B cell (primary cell): ENCODE measurements around the gene LYZL6. TPM values are rescaled to one million over a fixed set of nuclear protein-coding genes. Genes with fewer than 3 reads are reported as not detected.

Experiments
- ATAC-seq: fragments of 200-7000 bp; cut with Tn5 transposase; one replicate; pipeline ENCODE4 v1.10.0; 2021; ENCODE audit warnings: low read depth, mild to moderate bottlenecking, moderate number of reproducible peaks, moderate library complexity
- CTCF ChIA-PET: fragments of 350-600 bp; sonication (Branson Sonifier 250); formaldehyde crosslinking; loops from one replicate; lab custom pipeline; 2021; ENCODE audit warnings: antibody characterized with exemption, inconsistent platforms; lab: Charles Lee
- POLR2A ChIA-PET: fragments of 350-600 bp; sonication (Branson Sonifier 250); formaldehyde crosslinking; loops from one replicate; lab custom pipeline; 2021; ENCODE audit warnings: antibody characterized with exemption; lab: Charles Lee
- DNase-seq: peaks from one replicate; pipeline ENCODE4 v3.0.0; 2013
- H2AFZ ChIP-seq: 2 replicates; pipeline ENCODE4 v1.6.1; 2012; ENCODE audit warnings: mild to moderate bottlenecking, low read depth, low read length; ENCODE audit not compliant: insufficient read depth, poor library complexity, severe bottlenecking
- H3K27ac ChIP-seq, 2 donors: 1 replicate in 1 of 2; 2 replicates in 1 of 2; pipeline ENCODE4 v1.5.1; 2012 to 2013; ENCODE audit warnings: low read length in 2 of 2, mild to moderate bottlenecking in 2 of 2, moderate library complexity in 1 of 2
- H3K27me3 ChIP-seq, 4 experiments: fragments of 200-600 bp in 1 of 4; sonication (generic) in 1 of 4; replicated peaks in 1 of 4; 1 replicate in 2 of 4; 2 replicates in 2 of 4; pipeline versions ENCODE4 v1.6.1 to v1.7.0; 2013 to 2016; ENCODE audit warnings: low read length in 3 of 4, mild to moderate bottlenecking in 2 of 4, mixed read lengths in 1 of 4, moderate library complexity in 1 of 4; ENCODE audit not compliant: insufficient read depth in 4 of 4, control insufficient read depth in 3 of 4; ENCODE audit errors: control extremely low read depth in 1 of 4
- H3K36me3 ChIP-seq, 2 experiments: replicated peaks in 1 of 2; 1 replicate in 1 of 2; 2 replicates in 1 of 2; pipeline versions ENCODE4 v1.6.1 to v1.7.1; 2013; ENCODE audit warnings: low read length in 1 of 2; ENCODE audit not compliant: insufficient read depth in 2 of 2, control insufficient read depth in 1 of 2; ENCODE audit errors: control extremely low read depth in 1 of 2, extremely low read depth in 1 of 2
- H3K4me1 ChIP-seq, 2 donors: fragments of 200-600 bp in 1 of 2; sonication (generic) in 1 of 2; 1 replicate in 1 of 2; 2 replicates in 1 of 2; pipeline versions ENCODE4 v1.5.1 to v1.6.1; 2013 to 2017; ENCODE audit warnings: low read length in 2 of 2; ENCODE audit not compliant: control insufficient read depth in 2 of 2, insufficient read depth in 2 of 2
- H3K4me2 ChIP-seq: replicated peaks from 2 replicates; pipeline ENCODE3; 2012; ENCODE audit warnings: mild to moderate bottlenecking, low read depth, low read length; ENCODE audit not compliant: poor library complexity, severe bottlenecking
- H3K4me3 ChIP-seq, 5 experiments: fragments of 200-600 bp in 1 of 5; sonication (generic) in 1 of 5; 1 replicate in 3 of 5; 2 replicates in 2 of 5; pipeline versions ENCODE4 v1.5.1 to v1.7.0; 2011 to 2016; ENCODE audit warnings: low read length in 4 of 5, mild to moderate bottlenecking in 4 of 5, low read depth in 2 of 5, control low read depth in 1 of 5, moderate library complexity in 1 of 5; ENCODE audit not compliant: insufficient read depth in 1 of 5; ENCODE audit errors: control extremely low read depth in 1 of 5, extremely low read depth in 1 of 5
- H3K79me2 ChIP-seq: fragments of 200-600 bp; sonication (generic); one replicate; pipeline ENCODE4 v1.6.0; 2016; ENCODE audit warnings: low read length; ENCODE audit not compliant: control insufficient read depth, insufficient read depth
- H3K9ac ChIP-seq: fragments of 200-600 bp; sonication (generic); 2 replicates; pipeline ENCODE4 v1.6.1; 2017; ENCODE audit warnings: mild to moderate bottlenecking, low read length, moderate library complexity
- H3K9me3 ChIP-seq, 3 donors: one replicate each; pipeline versions ENCODE4 v1.6.1 to v1.7.1; 2013; ENCODE audit warnings: low read length in 2 of 3; ENCODE audit not compliant: control insufficient read depth in 2 of 3, insufficient read depth in 1 of 3; ENCODE audit errors: control extremely low read depth in 1 of 3
- H4K20me1 ChIP-seq: 2 replicates; pipeline ENCODE4 v1.6.0; 2012; ENCODE audit warnings: mild to moderate bottlenecking, low read length; ENCODE audit not compliant: insufficient read depth, control insufficient read depth, poor library complexity, severe bottlenecking
- H3K27ac Mint-ChIP-seq: one replicate; pipeline ENCODE4 v1.8.0; 2021; ENCODE audit warnings: mixed read lengths
- H3K27me3 Mint-ChIP-seq: one replicate; pipeline ENCODE4 v1.8.0; 2021; ENCODE audit warnings: mixed read lengths
- H3K4me1 Mint-ChIP-seq: one replicate; pipeline ENCODE4 v1.8.0; 2021; ENCODE audit warnings: mixed read lengths
- H3K4me3 Mint-ChIP-seq: one replicate; pipeline ENCODE4 v1.8.0; 2021; ENCODE audit warnings: mixed read lengths
- H3K9me3 Mint-ChIP-seq: one replicate; pipeline ENCODE4 v1.8.0; 2022; ENCODE audit warnings: mixed read lengths; ENCODE audit not compliant: insufficient read depth
- CTCF ChIP-seq: fragments of 200-600 bp; IDR thresholded peaks from one replicate; pipeline ENCODE4 v1.8.0; 2022; ENCODE audit warnings: antibody characterized with exemption, mild to moderate bottlenecking
- EZH2 ChIP-seq: IDR thresholded peaks from 2 replicates; pipeline ENCODE4 v1.6.1; 2012; ENCODE audit warnings: borderline replicate concordance, low read depth, mild to moderate bottlenecking, moderate library complexity, low read length; ENCODE audit not compliant: insufficient read depth, poor library complexity, severe bottlenecking
- WGBS: methylation state at CpG from one replicate; pipeline ENCODE4 v1.1.5; 2013; ENCODE audit warnings: missing lambda C conversion rate; ENCODE audit not compliant: insufficient coverage; 5-methylcytosine and 5-hydroxymethylcytosine counted together
- intact Hi-C: fragments of 100-400 bp; cut with micrococcal nuclease; formaldehyde crosslinking; loops from one replicate; pipeline ENCODE4 v1.10.0; 2022
- polyA plus RNA-seq: library from polyadenylated mRNA; depleted of rRNA; stranded (reverse); fragments of >200 nt; gene quantifications from 2 replicates; pipeline ENCODE4 v1.2.3, GENCODE V29; 2012
- total RNA-seq, 2 donors: library from RNA; stranded (reverse); fragments of 120-200 nt in 1 of 2; gene quantifications; 1 replicate in 1 of 2; 2 replicates in 1 of 2; pipeline versions ENCODE4 v1.2.3 to v1.2.4, GENCODE V29; 2013 to 2022

Gene LYZL6
- total and polyA plus RNA-seq, 2 donors (not counting 1 experiment from before 2014, with no cell fraction given): not detected

GRCh38 chr17:35923609-35924114 lies 19.9 kb downstream of the LYZL6 start:
- no peaks in the 10 kb centered on the region for H4K20me1 ChIP-seq
- Mint-ChIP-seq H3K27me3 (no peaks in the 10 kb centered on the region), H3K9me3 (no peaks in the 10 kb centered on the region), H3K27ac (no peak overlapping the region), H3K4me3 (no peak overlapping the region), H3K4me1 (peaks cover 7% of the 10 kb centered on the region)
- H3K9me3 ChIP-seq: no peaks in the 10 kb centered on the region
- ATAC-seq: no peak
- H2AFZ ChIP-seq: no peak overlapping the region
- WGBS: 86% methylated on average over 4 of the region's 6 CpGs
- H3K27me3 ChIP-seq: no peaks in the 10 kb centered on the region
- H3K4me2 ChIP-seq: no peak overlapping the region
- DNase-seq: no peak
- POLR2A ChIA-PET: no interaction called here
- H3K36me3 ChIP-seq: no peaks in the 10 kb centered on the region
- no peak overlapping the region for H3K9ac ChIP-seq
- H3K4me1 ChIP-seq: peaks cover 4 to 12% of the 10 kb centered on the region in 2 donors
- CTCF ChIA-PET: interaction anchor here (1.1 kb wide), 1 partner anchor 52 kb away, joined by 3 read pairs; no protein-coding TSS in a partner anchor
- no peak overlapping the region for H3K27ac ChIP-seq
- no peaks in the 10 kb centered on the region for H3K79me2 ChIP-seq
- no peak overlapping the region for H3K4me3 ChIP-seq
- intact Hi-C loops: no loop called here
- TF ChIP-seq CTCF (no peak), EZH2 (no peak)

GRCh38 chr17:35920229-35920628 lies 23.3 kb downstream of the LYZL6 start:
- no peaks in the 10 kb centered on the region for H4K20me1 ChIP-seq
- H3K4me1 ChIP-seq: peaks cover 4 to 12% of the 10 kb centered on the region in 2 donors
- H3K4me3 ChIP-seq: no peak overlapping the region
- no peak for DNase-seq
- CTCF ChIA-PET: interaction anchor here (1.3 kb wide), 1 partner anchor 49 kb away, joined by 3 read pairs; no protein-coding TSS in a partner anchor
- no peak overlapping the region for H2AFZ ChIP-seq
- H3K27me3 ChIP-seq: no peaks in the 10 kb centered on the region
- no peak overlapping the region for H3K4me2 ChIP-seq
- no peaks in the 10 kb centered on the region for H3K9me3 ChIP-seq
- POLR2A ChIA-PET: no interaction called here
- intact Hi-C loops: no loop called here
- no CpG with 5 or more reads among the region's 1 CpG for WGBS
- no peak overlapping the region for H3K4me3 Mint-ChIP-seq
- H3K9me3 Mint-ChIP-seq: no peaks in the 10 kb centered on the region
- no peak for ATAC-seq
- no peaks in the 10 kb centered on the region for H3K36me3 ChIP-seq
- H3K79me2 ChIP-seq: no peaks in the 10 kb centered on the region
- no peak overlapping the region for H3K9ac ChIP-seq
- no peak overlapping the region for H3K27ac ChIP-seq
- H3K27ac Mint-ChIP-seq: no peak overlapping the region
- peaks cover 7% of the 10 kb centered on the region for H3K4me1 Mint-ChIP-seq
- TF ChIP-seq EZH2: no peak
- TF ChIP-seq CTCF: no peak
- H3K27me3 Mint-ChIP-seq: no peaks in the 10 kb centered on the region
